Measurements from ENCODE around the gene PDE8B. TPM values are rescaled to one million over a fixed set of nuclear protein-coding genes. Genes with fewer than 3 reads are reported as not detected.
A peak's percentile ranks its signal among the peaks of the same experiment; 100 is the strongest.

The PDE8B gene
- total and polyA plus RNA-seq, 11 donors = 1.1 to 9.3 (median 3.4) TPM

DNA sequence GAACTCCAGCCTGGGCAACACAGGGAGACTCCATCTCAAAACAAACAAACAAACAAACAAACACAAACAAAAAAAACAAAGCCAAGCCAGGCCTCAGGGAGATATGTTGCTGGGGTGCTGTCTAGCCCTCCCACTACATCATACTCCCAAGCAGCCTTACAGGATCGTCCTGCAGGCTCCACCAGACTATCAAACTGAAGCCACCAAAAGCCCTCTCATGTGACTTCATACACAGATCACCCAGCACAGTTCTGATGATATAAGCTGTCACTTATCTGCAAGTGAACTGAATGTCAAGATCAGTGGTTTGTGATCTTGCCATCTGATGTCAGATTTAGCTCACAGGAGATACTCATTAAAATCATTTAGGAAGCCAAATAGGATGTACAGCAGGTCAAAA, 238.4 kb downstream of the PDE8B start:
- intact Hi-C loops (cut with DNase I) = no loop called here
- ATAC-seq = peak in 1 of 4 donors; percentile 29

DNA sequence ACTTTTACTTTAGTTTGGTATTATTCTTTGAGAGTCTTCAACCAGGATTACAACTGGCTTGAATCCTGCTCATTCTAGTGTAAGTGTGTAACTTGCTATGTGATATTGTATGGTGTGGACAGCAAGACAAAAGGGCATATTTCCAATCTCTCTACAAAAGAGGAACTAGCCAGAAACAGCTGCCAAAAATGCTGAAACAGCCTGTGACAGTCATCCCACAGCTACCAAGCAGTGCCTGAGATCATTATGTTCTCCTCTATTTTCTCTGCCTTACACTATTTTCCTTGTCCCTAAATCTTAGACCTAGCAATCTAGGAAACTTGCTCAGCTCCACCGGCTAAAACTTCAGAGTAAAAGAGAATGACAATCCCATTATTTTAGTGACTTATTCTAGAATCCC, 238.8 kb downstream of the PDE8B start:
- ATAC-seq (peak; percentile 74 to 89 (median 84)), DNase-seq (no peak)
- Histone ChIP-seq H3K27me3 (no peaks in the 10 kb centered on the region), H3K9me3 (peaks cover 0 to 7% (median 0%) of the 10 kb centered on the region in 12 donors), H3K36me3 (peaks cover 0 to 65% (median 33%) of the 10 kb centered on the region in 9 donors), H3K4me3 (no peak overlapping the region), H3K27ac (peak overlapping the region in 2 of 12 donors; percentile 24 to 28), H3K4me1 (peaks cover 0 to 13% (median 0%) of the 10 kb centered on the region in 12 donors)
- TF ChIP-seq POLR2A (IDR thresholded peaks at IDR 0.05) = no peak
- TF ChIP-seq, protein P1, sequence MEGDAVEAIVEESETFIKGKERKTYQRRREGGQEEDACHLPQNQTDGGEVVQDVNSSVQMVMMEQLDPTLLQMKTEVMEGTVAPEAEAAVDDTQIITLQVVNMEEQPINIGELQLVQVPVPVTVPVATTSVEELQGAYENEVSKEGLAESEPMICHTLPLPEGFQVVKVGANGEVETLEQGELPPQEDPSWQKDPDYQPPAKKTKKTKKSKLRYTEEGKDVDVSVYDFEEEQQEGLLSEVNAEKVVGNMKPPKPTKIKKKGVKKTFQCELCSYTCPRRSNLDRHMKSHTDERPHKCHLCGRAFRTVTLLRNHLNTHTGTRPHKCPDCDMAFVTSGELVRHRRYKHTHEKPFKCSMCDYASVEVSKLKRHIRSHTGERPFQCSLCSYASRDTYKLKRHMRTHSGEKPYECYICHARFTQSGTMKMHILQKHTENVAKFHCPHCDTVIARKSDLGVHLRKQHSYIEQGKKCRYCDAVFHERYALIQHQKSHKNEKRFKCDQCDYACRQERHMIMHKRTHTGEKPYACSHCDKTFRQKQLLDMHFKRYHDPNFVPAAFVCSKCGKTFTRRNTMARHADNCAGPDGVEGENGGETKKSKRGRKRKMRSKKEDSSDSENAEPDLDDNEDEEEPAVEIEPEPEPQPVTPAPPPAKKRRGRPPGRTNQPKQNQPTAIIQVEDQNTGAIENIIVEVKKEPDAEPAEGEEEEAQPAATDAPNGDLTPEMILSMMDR (IDR thresholded peaks at IDR 0.05) = no peak
- intact Hi-C loops (cut with DNase I) = no loop called here
- 58 to 74% (median 69%) methylated on average over 1 of the region's 1 CpG for WGBS, 4 donors

More for the DNA sequence above, 238.4 kb downstream of the PDE8B start:
- no peak overlapping the region for H3K4me3 ChIP-seq
- DNase-seq = no peak
- H3K27me3 ChIP-seq = no peaks in the 10 kb centered on the region
- H3K36me3 ChIP-seq = peaks cover 0 to 65% (median 36%) of the 10 kb centered on the region in 9 donors
- H3K9me3 ChIP-seq = peaks cover 0 to 7% (median 0%) of the 10 kb centered on the region in 12 donors
- H3K4me1 ChIP-seq = peaks cover 0 to 13% (median 0%) of the 10 kb centered on the region in 12 donors
- 50 to 70% (median 56%) methylated on average over 1 of the region's 1 CpG for WGBS, 4 donors
- no peak overlapping the region for H3K27ac ChIP-seq
- no peak for TF ChIP-seq POLR2A (IDR thresholded peaks at IDR 0.05)
- TF ChIP-seq, protein P1 (IDR thresholded peaks at IDR 0.05) = no peak

DNA sequence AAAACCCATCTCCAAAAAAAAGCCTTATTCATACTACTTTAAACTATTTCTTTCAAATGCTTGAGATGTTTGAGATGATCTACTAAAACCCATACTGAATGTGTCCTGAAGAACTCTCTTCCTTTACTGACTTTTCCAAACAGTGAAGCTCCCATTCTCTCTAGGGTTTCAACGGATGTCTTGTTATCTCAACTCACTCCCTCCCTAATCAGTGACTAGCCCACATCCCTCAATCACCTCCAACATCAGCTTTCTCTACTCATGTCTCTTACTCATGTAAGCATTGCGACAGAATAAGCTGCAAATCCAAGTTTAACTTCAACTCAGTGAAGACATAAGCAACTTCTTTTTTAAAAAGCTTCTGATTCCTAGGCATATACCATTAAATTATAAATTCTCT, 239.5 kb downstream of the PDE8B start:
- intact Hi-C loops (cut with DNase I) = no loop called here
- no peak for ATAC-seq
- TF ChIP-seq, protein P1 (IDR thresholded peaks at IDR 0.05) = no peak
- no peak for TF ChIP-seq POLR2A (IDR thresholded peaks at IDR 0.05)
- peaks cover 0 to 61% (median 29%) of the 10 kb centered on the region in 9 donors for H3K36me3 ChIP-seq
- no peak for DNase-seq
- no peaks in the 10 kb centered on the region for H3K27me3 ChIP-seq
- 21 to 73% (median 62%) methylated on average over 2 of the region's 2 CpGs for WGBS, 4 donors
- H3K4me3 ChIP-seq = no peak overlapping the region
- peaks cover 0 to 7% (median 0%) of the 10 kb centered on the region in 12 donors for H3K9me3 ChIP-seq
- peak overlapping the region in 1 of 12 donors; percentile 28 for H3K27ac ChIP-seq
- H3K4me1 ChIP-seq = peaks cover 0 to 13% (median 0%) of the 10 kb centered on the region in 12 donors

DNA sequence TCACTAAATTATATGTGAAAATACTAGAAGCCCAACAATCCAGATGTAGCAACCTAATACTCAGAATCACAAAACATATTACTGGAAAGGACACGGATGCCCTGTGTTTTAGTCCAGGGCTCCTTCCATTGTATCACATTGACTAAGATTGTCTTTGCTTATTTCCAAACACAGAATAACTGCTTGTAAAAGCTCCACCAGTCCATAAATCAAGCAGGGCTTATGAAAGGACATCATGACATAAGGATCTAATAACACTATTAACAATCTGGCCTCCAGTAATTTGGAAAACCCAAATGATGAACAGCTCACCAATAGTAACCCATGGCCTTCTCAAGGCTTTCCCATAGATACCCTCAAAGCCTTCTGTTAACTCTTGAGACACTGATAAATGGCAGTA, 241.9 kb downstream of the PDE8B start:
- DNase-seq (no peak), ATAC-seq (no peak)
- H3K4me1 ChIP-seq = peaks cover 0 to 13% (median 0%) of the 10 kb centered on the region in 12 donors
- peaks cover 0 to 3% (median 0%) of the 10 kb centered on the region in 12 donors for H3K9me3 ChIP-seq
- WGBS, 4 donors = 98 to 100% (median 100%) methylated on average over 1 of the region's 1 CpG
- H3K27me3 ChIP-seq = no peaks in the 10 kb centered on the region
- no peak overlapping the region for H3K4me3 ChIP-seq
- H3K27ac ChIP-seq = no peak overlapping the region
- intact Hi-C loops (cut with DNase I) = no loop called here
- TF ChIP-seq, protein P1 (IDR thresholded peaks at IDR 0.05) = no peak
- no peak for TF ChIP-seq POLR2A (IDR thresholded peaks at IDR 0.05)
- H3K36me3 ChIP-seq = peaks cover 0 to 59% (median 29%) of the 10 kb centered on the region in 9 donors
